GM12878 (cell line): ENCODE measurements around the gene DSTN. TPM values are rescaled to one million over a fixed set of nuclear protein-coding genes. Genes with fewer than 3 reads are reported as not detected.

Experiments
- ATAC-seq: fragments of 200-7000 bp; cut with Tn5 transposase; 3 replicates; pipeline ENCODE4 v1.9.1; 2020; ENCODE audit warnings: mild to moderate bottlenecking, moderate library complexity
- BruUV-seq: library from RNA; stranded (reverse); fragments of 400-500 nt; replicated peaks from 2 replicates; lab custom pipeline; 2021; lab: Mats Ljungman, UMichigan
- CTCF ChIA-PET: fragments of 300-600 bp; sonication (Branson Sonifier 250); formaldehyde crosslinking; extraction: SDS; loops from one replicate; lab custom pipeline; 2021; ENCODE audit warnings: inconsistent platforms; lab: Yijun Ruan, JAX
- POLR2A ChIA-PET: fragments of 350-600 bp; formaldehyde crosslinking; extraction: SDS; loops from one replicate; lab custom pipeline; 2021; ENCODE audit warnings: inconsistent platforms; lab: Charles Lee
- RAD21 ChIA-PET: fragments of 300-600 bp; sonication (Branson Sonifier 250); formaldehyde crosslinking; loops from one replicate; lab custom pipeline; 2023; ENCODE audit warnings: antibody characterized with exemption; ENCODE audit not compliant: unreplicated experiment; lab: Charles Lee
- SMC1A ChIA-PET: fragments of 300-600 bp; sonication (Branson Sonifier 250); formaldehyde crosslinking; loops from one replicate; lab custom pipeline; 2023; ENCODE audit not compliant: unreplicated experiment, uncharacterized antibody; lab: Charles Lee
- DNase-seq: peaks from one replicate; pipeline ENCODE4 v3.0.0-alpha.2; 2011; ENCODE audit warnings: low read depth, low spot score
- FAIRE-seq: peaks from 3 replicates; lab custom pipeline; 2011; peaks lifted over from hg19 to GRCh38; lab: Jason Lieb, UNC
- H2AFZ ChIP-seq: 2 replicates; pipeline ENCODE4 v1.6.0; 2011; ENCODE audit warnings: low read depth, low read length, control low read depth; ENCODE audit not compliant: control insufficient read depth
- H3K27ac ChIP-seq: 2 replicates; pipeline ENCODE4 v1.5.1; 2011; ENCODE audit warnings: control low read depth; ENCODE audit not compliant: control insufficient read depth, insufficient read depth
- H3K27me3 ChIP-seq, 2 experiments: replicated peaks in 1 of 2; 2 replicates each; pipeline versions ENCODE4 v1.6.0 to v1.6.1; 2011; ENCODE audit warnings: low read length in 1 of 2; ENCODE audit not compliant: control insufficient read depth in 2 of 2, insufficient read depth in 2 of 2
- H3K36me3 ChIP-seq, 2 experiments: 2 replicates each; pipeline ENCODE4 v1.5.1; 2011; ENCODE audit warnings: low read length in 1 of 2; ENCODE audit not compliant: control insufficient read depth in 2 of 2, insufficient read depth in 2 of 2
- H3K4me1 ChIP-seq: 2 replicates; pipeline ENCODE4 v1.6.1; 2011; ENCODE audit warnings: mild to moderate bottlenecking, low read length, moderate library complexity, mixed read lengths; ENCODE audit not compliant: control insufficient read depth, insufficient read depth
- H3K4me2 ChIP-seq: 2 replicates; pipeline ENCODE4 v1.6.0; 2011; ENCODE audit warnings: control low read depth; ENCODE audit not compliant: control insufficient read depth, insufficient read depth
- H3K4me3 ChIP-seq: fragments of 200-600 bp; sonication (generic); 2 replicates; pipeline ENCODE4 v1.5.1; 2016
- H3K79me2 ChIP-seq: 2 replicates; pipeline ENCODE4 v1.6.0; 2011; ENCODE audit warnings: low read length; ENCODE audit not compliant: control insufficient read depth, insufficient read depth
- H3K9ac ChIP-seq: 2 replicates; pipeline ENCODE4 v1.8.0; 2011; ENCODE audit warnings: low read length, control low read depth, mixed read lengths; ENCODE audit not compliant: control insufficient read depth, insufficient read depth
- H3K9me3 ChIP-seq: replicated peaks from 3 replicates; pipeline ENCODE4 v1.5.1; 2011; ENCODE audit warnings: mild to moderate bottlenecking, low read length; ENCODE audit not compliant: control insufficient read depth, insufficient read depth
- H4K20me1 ChIP-seq: 2 replicates; pipeline ENCODE4 v1.6.0; 2011; ENCODE audit not compliant: control insufficient read depth, insufficient read depth
- ATF7 ChIP-seq: fragments of 450-650 bp; IDR thresholded peaks from 2 replicates; pipeline ENCODE4 v1.6.1; 2016; ENCODE audit warnings: low read depth, mild to moderate bottlenecking
- BACH1 ChIP-seq: fragments of 450-650 bp; IDR thresholded peaks from 2 replicates; pipeline ENCODE4 v1.6.1; 2017; ENCODE audit warnings: mild to moderate bottlenecking, borderline replicate concordance
- BRCA1 ChIP-seq: IDR thresholded peaks from 2 replicates; pipeline ENCODE4 v1.6.1; 2011; ENCODE audit warnings: low read depth, low read length, improper control_type of control experiment
- CBX5 ChIP-seq: sonication (generic); IDR thresholded peaks from 2 replicates; pipeline ENCODE4 v1.6.1; 2016; ENCODE audit warnings: low read depth, moderate library complexity, mild to moderate bottlenecking, inconsistent platforms
- CEBPZ ChIP-seq: fragments of 150-350 bp; IDR thresholded peaks from 2 replicates; pipeline ENCODE4 v1.6.1; 2016; ENCODE audit warnings: low read depth, low read length
- CREM ChIP-seq: IDR thresholded peaks from 2 replicates; pipeline ENCODE4 v1.6.1; 2014; ENCODE audit warnings: antibody characterized with exemption, low read depth
- ELK1 ChIP-seq: IDR thresholded peaks from 2 replicates; pipeline ENCODE4 v1.6.1; 2012; ENCODE audit warnings: low read depth, low read length, improper control_type of control experiment
- HCFC1 ChIP-seq: fragments of 150-350 bp; IDR thresholded peaks from 2 replicates; pipeline ENCODE4 v1.6.1; 2014; ENCODE audit warnings: low read length
- NR2C1 ChIP-seq: fragments of 450-650 bp; IDR thresholded peaks from 2 replicates; pipeline ENCODE4 v1.6.1; 2017; ENCODE audit warnings: antibody characterized with exemption, mild to moderate bottlenecking, moderate library complexity
- RAD21 ChIP-seq: IDR thresholded peaks from 2 replicates; pipeline ENCODE4 v1.6.1; 2011; ENCODE audit warnings: mild to moderate bottlenecking, low read depth, low read length, moderate library complexity; ENCODE audit not compliant: insufficient read depth
- SKIL ChIP-seq: fragments of 450-650 bp; IDR thresholded peaks from 2 replicates; pipeline ENCODE4 v1.6.1; 2017; ENCODE audit warnings: mild to moderate bottlenecking, low read depth, inconsistent platforms; ENCODE audit not compliant: poor library complexity, severe bottlenecking
- SMAD5 ChIP-seq: IDR thresholded peaks from 2 replicates; pipeline ENCODE4 v1.6.1; 2016; ENCODE audit warnings: antibody characterized with exemption, low read depth
- SMC3 ChIP-seq: IDR thresholded peaks from 2 replicates; pipeline ENCODE4 v1.6.1; 2011; ENCODE audit warnings: low read length, improper control_type of control experiment, borderline replicate concordance
- SUZ12 ChIP-seq: fragments of 200-600 bp; sonication (generic); IDR thresholded peaks from one replicate; pipeline ENCODE4 v1.6.1; 2018; ENCODE audit warnings: antibody characterized with exemption, mild to moderate bottlenecking; ENCODE audit not compliant: unreplicated experiment
- USF1 ChIP-seq: IDR thresholded peaks from 2 replicates; pipeline ENCODE4 v1.6.1; 2011; ENCODE audit warnings: borderline replicate concordance, low read depth, mild to moderate bottlenecking, moderate library complexity, mixed read lengths, low read length; ENCODE audit not compliant: insufficient read depth; ENCODE audit errors: extremely low read length
- WGBS: methylation state at CpG from one replicate; pipeline ENCODE4 v1.1.6; 2016; ENCODE audit warnings: low lambda C conversion rate; ENCODE audit not compliant: insufficient replicate concordance, insufficient coverage; ENCODE audit errors: missing lambda C conversion rate; 5-methylcytosine and 5-hydroxymethylcytosine counted together
- in situ Hi-C: fragments of 300-500 bp; cut with MboI; formaldehyde crosslinking; loops from 9 replicates; pipeline ENCODE4 v1.14.3; 2018; ENCODE audit warnings: mixed read lengths
- intact Hi-C: fragments of 100-400 bp; cut with micrococcal nuclease; formaldehyde crosslinking; loops from one replicate; pipeline ENCODE4 v1.14.2; 2022; ENCODE audit not compliant: unreplicated experiment
- polyA plus RNA-seq, 11 experiments: library from polyadenylated mRNA; depleted of rRNA in 4 of 11; unstranded in 6 of 11; stranded (reverse) in 5 of 11; fragments of >200 nt; fragmentation: Nextera tagmentation in 4 of 11; fragmentation: Illumina TruSeq in 1 of 11; extraction: Ambion mirVana in 4 of 11; extraction: Trizol in 1 of 11; gene quantifications; 1 replicate in 1 of 11; 2 replicates in 10 of 11; pipeline versions ENCODE4 v1.2.1 to v1.2.3, GENCODE V29; 2011 to 2016; ENCODE audit warnings: inconsistent platforms in 2 of 11, missing spikeins in 2 of 11, low read depth in 1 of 11
- total RNA-seq, 4 experiments: library from RNA; depleted of rRNA in 3 of 4; stranded (reverse); fragments of >200 nt in 3 of 4; fragmentation: Illumina TruSeq in 1 of 4; extraction: Trizol in 1 of 4; gene quantifications; 2 replicates each; pipeline versions ENCODE4 v1.2.1 to v1.2.3, GENCODE V29; 2013 to 2021

The DSTN gene
- total and polyA plus RNA-seq, 10 of the 15 experiments (the other 5 are each of a cell fraction or from before 2014, with no cell fraction given) = 26.7 to 137 (median 40.8) TPM

GRCh38 chr20:17580895-17581294 is 11.0 kb downstream of the DSTN start (continued):
- TF ChIP-seq CEBPZ = no peak
- TF ChIP-seq CBX5 = no peak
- TF ChIP-seq ELK1 = no peak
- no peak for TF ChIP-seq SUZ12

- FAIRE-seq (no peak), DNase-seq (no peak), ATAC-seq (no peak)
- Histone ChIP-seq H4K20me1 (no peaks in the 10 kb centered on the region), H3K36me3 (no peaks in the 10 kb centered on the region), H3K4me1 (no peaks in the 10 kb centered on the region), H3K9me3 (no peaks in the 10 kb centered on the region), H3K79me2 (no peaks in the 10 kb centered on the region; the same call in 1 of the 2 replicates), H3K27me3 (no peaks in the 10 kb centered on the region), H3K9ac (no peak overlapping the region), H2AFZ (no peak overlapping the region), H3K27ac (no peak overlapping the region), H3K4me3 (no peak overlapping the region), H3K4me2 (no peak overlapping the region)
- 100% methylated on average over 3 of the region's 3 CpGs for WGBS
- POLR2A ChIA-PET = interaction anchor here (0.6 to 1.4 kb wide), 2 partner anchors 10 to 13 kb away, joined by 3 to 4 read pairs; no protein-coding TSS in a partner anchor
- RAD21 ChIA-PET = no interaction called here
- in situ Hi-C loops = no loop called here
- intact Hi-C loops = no loop called here
- CTCF ChIA-PET = interaction anchor here (1.2 to 1.4 kb wide), 2 partner anchors 12 to 99 kb away, joined by 3 to 9 read pairs; partner anchors contain the start of gene RRBP1
- SMC1A ChIA-PET = interaction anchor here (1.1 kb wide), 2 partner anchors 9 to 10 kb away, joined by 3 to 4 read pairs; no protein-coding TSS in a partner anchor
- no TSS peak for BruUV-seq
- TF ChIP-seq USF1 (no peak), BACH1 (no peak), NR2C1 (no peak), SKIL (no peak), SMAD5 (no peak), ATF7 (no peak), HCFC1 (no peak), RAD21 (no peak), BRCA1 (no peak), SMC3 (no peak), CREM (no peak)
These were observed 13.3 kb downstream of the DSTN start for GRCh38 chr20:17583126-17583525.
